WTC11 (cell line): ENCODE results near the gene CAMTA1. TPM values are rescaled to one million over a fixed set of nuclear protein-coding genes. Genes with fewer than 3 reads are reported as not detected.

Experiments used
- ATAC-seq: fragments of 200-7000 bp; cut with Tn5 transposase; 2 replicates; pipeline ENCODE4 v1.10.0; 2021; ENCODE audit warnings: mild to moderate bottlenecking, moderate library complexity
- CTCF ChIA-PET: fragments of 300-600 bp; sonication (Branson Sonifier 250); formaldehyde crosslinking; loops from one replicate; lab custom pipeline; 2021; ENCODE audit warnings: antibody characterized with exemption; lab: Charles Lee
- POLR2A ChIA-PET: fragments of 350-600 bp; sonication (Branson Sonifier 250); formaldehyde crosslinking; loops from one replicate; lab custom pipeline; 2021; ENCODE audit warnings: antibody characterized with exemption; lab: Charles Lee
- DNase-seq: peaks from one replicate; pipeline ENCODE4 v3.0.0; 2021; ENCODE audit warnings: low spot score
- H3K27ac Mint-ChIP-seq: 2 replicates; pipeline ENCODE4 v1.8.0; 2021; ENCODE audit warnings: mixed read lengths
- H3K27me3 Mint-ChIP-seq: 2 replicates; pipeline ENCODE4 v1.8.0; 2021; ENCODE audit warnings: low read depth, mild to moderate bottlenecking, moderate library complexity, mixed read lengths
- H3K36me3 Mint-ChIP-seq: 2 replicates; pipeline ENCODE4 v1.8.0; 2021; ENCODE audit warnings: mixed read lengths
- H3K4me1 Mint-ChIP-seq: 2 replicates; pipeline ENCODE4 v1.8.0; 2022; ENCODE audit warnings: mixed read lengths
- H3K4me3 Mint-ChIP-seq: 2 replicates; pipeline ENCODE4 v1.8.0; 2021; ENCODE audit warnings: mild to moderate bottlenecking, moderate library complexity, mixed read lengths
- H3K9me3 Mint-ChIP-seq: 2 replicates; pipeline ENCODE4 v1.8.0; 2021; ENCODE audit warnings: mixed read lengths
- CBFB ChIP-seq: sonication (generic); formaldehyde crosslinking; IDR thresholded peaks from 2 replicates; pipeline ENCODE4 v1.8.1; 2022; ENCODE audit warnings: mild to moderate bottlenecking, low read depth, missing genetic modification reagents
- CREB1 ChIP-seq: sonication (generic); formaldehyde crosslinking; IDR thresholded peaks from 2 replicates; pipeline ENCODE4 v1.8.0; 2023; ENCODE audit warnings: mild to moderate bottlenecking, missing genetic modification reagents
- E2F1 ChIP-seq: sonication (generic); formaldehyde crosslinking; IDR thresholded peaks from 2 replicates; pipeline ENCODE4 v1.8.0; 2022; ENCODE audit warnings: mild to moderate bottlenecking, missing genetic modification reagents
- ELF4 ChIP-seq: sonication (generic); formaldehyde crosslinking; IDR thresholded peaks from 2 replicates; pipeline ENCODE4 v1.8.1; 2022; ENCODE audit warnings: low read depth, mild to moderate bottlenecking, moderate library complexity, missing genetic modification reagents
- EMX1 ChIP-seq: fragments of 250-450 bp; sonication (Bioruptor Pico); IDR thresholded peaks from 2 replicates; pipeline ENCODE4 v1.8.0; 2021; ENCODE audit warnings: mild to moderate bottlenecking
- ESRRA ChIP-seq: sonication (generic); formaldehyde crosslinking; IDR thresholded peaks from 2 replicates; pipeline ENCODE4 v1.8.1; 2022; ENCODE audit warnings: mild to moderate bottlenecking, missing genetic modification reagents, borderline replicate concordance
- FOXJ3 ChIP-seq: sonication (generic); formaldehyde crosslinking; IDR thresholded peaks from 2 replicates; pipeline ENCODE4 v1.9.0; 2021; ENCODE audit warnings: missing genetic modification reagents, mild to moderate bottlenecking, borderline replicate concordance
- FOXK1 ChIP-seq: sonication (generic); formaldehyde crosslinking; IDR thresholded peaks from 2 replicates; pipeline ENCODE4 v1.8.0; 2022; ENCODE audit warnings: mild to moderate bottlenecking, moderate library complexity, missing genetic modification reagents
- HMGA2 ChIP-seq: fragments of 250-450 bp; sonication (Bioruptor Pico); IDR thresholded peaks from 2 replicates; pipeline ENCODE4 v1.4.0; 2021; ENCODE audit warnings: mild to moderate bottlenecking, moderate library complexity
- MYBL2 ChIP-seq: sonication (generic); formaldehyde crosslinking; IDR thresholded peaks from 2 replicates; pipeline ENCODE4 v1.8.1; 2023; ENCODE audit warnings: mild to moderate bottlenecking, moderate library complexity, missing genetic modification reagents
- NFE2L1 ChIP-seq: sonication (generic); formaldehyde crosslinking; IDR thresholded peaks from 2 replicates; pipeline ENCODE4 v1.8.1; 2023; ENCODE audit warnings: missing genetic modification reagents
- NR2C2 ChIP-seq: sonication (generic); formaldehyde crosslinking; IDR thresholded peaks from 2 replicates; pipeline ENCODE4 v1.8.0; 2022; ENCODE audit warnings: mild to moderate bottlenecking, missing genetic modification reagents
- OVOL2 ChIP-seq: fragments of 250-450 bp; sonication (Bioruptor Pico); IDR thresholded peaks from 2 replicates; pipeline ENCODE4 v1.9.0; 2021; ENCODE audit warnings: mild to moderate bottlenecking, borderline replicate concordance
- PRDM15 ChIP-seq: sonication (generic); formaldehyde crosslinking; IDR thresholded peaks from 2 replicates; pipeline ENCODE4 v1.8.0; 2022; ENCODE audit warnings: missing genetic modification reagents
- RELA ChIP-seq: sonication (generic); formaldehyde crosslinking; IDR thresholded peaks from 2 replicates; pipeline ENCODE4 v1.8.1; 2022; ENCODE audit warnings: missing genetic modification reagents, mild to moderate bottlenecking, borderline replicate concordance
- ZMAT4 ChIP-seq: fragments of 250-450 bp; sonication (Bioruptor Pico); IDR thresholded peaks from 2 replicates; pipeline ENCODE4 v1.9.0; 2021; ENCODE audit warnings: mild to moderate bottlenecking
- ZNF121 ChIP-seq: sonication (generic); formaldehyde crosslinking; IDR thresholded peaks from 2 replicates; pipeline ENCODE4 v1.8.0; 2023; ENCODE audit warnings: missing genetic modification reagents
- ZNF263 ChIP-seq: sonication (generic); formaldehyde crosslinking; IDR thresholded peaks from 2 replicates; pipeline ENCODE4 v1.8.1; 2022; ENCODE audit warnings: low read depth, mild to moderate bottlenecking, moderate library complexity, missing genetic modification reagents
- ZNF281 ChIP-seq: sonication (generic); formaldehyde crosslinking; IDR thresholded peaks from 2 replicates; pipeline ENCODE4 v1.8.0; 2023; ENCODE audit warnings: mild to moderate bottlenecking, missing genetic modification reagents
- ZNF512 ChIP-seq: sonication (generic); formaldehyde crosslinking; IDR thresholded peaks from 2 replicates; pipeline ENCODE4 v1.8.1; 2022; ENCODE audit warnings: missing genetic modification reagents, borderline replicate concordance
- ZNF532 ChIP-seq: fragments of 250-450 bp; sonication (Bioruptor Pico); IDR thresholded peaks from 2 replicates; pipeline ENCODE4 v1.9.0; 2021; ENCODE audit warnings: mild to moderate bottlenecking, borderline replicate concordance
- total RNA-seq: library from RNA; stranded (reverse); gene quantifications from 3 replicates; pipeline ENCODE4 v1.2.3, GENCODE V29; 2021

The CAMTA1 gene
- total RNA-seq, 1 experiment from 2014 or later: 86.4 TPM

GRCh38 chr1:7594714-7595295, 809.6 kb downstream of the CAMTA1 start:
- H3K27me3 Mint-ChIP-seq: peaks cover 2% of the 10 kb centered on the region; the same call in 1 of the 2 replicates
- DNase-seq (no peak), ATAC-seq (no peak)
- H3K36me3 Mint-ChIP-seq: peaks cover 6% of the 10 kb centered on the region
- no peak overlapping the region for H3K27ac Mint-ChIP-seq
- TF ChIP-seq ZMAT4 (CRISPR knock-in tag) (no peak), MYBL2 (CRISPR knock-in tag) (no peak), ZNF263 (no peak), ZNF532 (CRISPR knock-in tag) (no peak), E2F1 (no peak), RELA (no peak), ZNF281 (CRISPR knock-in tag) (no peak), FOXJ3 (CRISPR knock-in tag) (no peak), HMGA2 (CRISPR knock-in tag) (no peak), ELF4 (CRISPR knock-in tag) (no peak), CREB1 (no peak)
- TF ChIP-seq, all 79 proteins: peak for 0
- ChIA-PET CTCF (interaction anchor here (0.6 to 2.2 kb wide), 8 partner anchors 11 to 387 kb away, joined by 3 to 5 read pairs (median 4); no protein-coding TSS in a partner anchor), POLR2A (no interaction called here)
- Mint-ChIP-seq H3K4me3 (no peak overlapping the region), H3K4me1 (0 out of 2 replicates have a peak, but pooled peaks cover 2% of the 10 kb centered on the region), H3K9me3 (peaks cover 8% of the 10 kb centered on the region)

- ATAC-seq (no peak), DNase-seq (no peak)
- Mint-ChIP-seq H3K27me3 (peaks cover 2% of the 10 kb centered on the region; the same call in 1 of the 2 replicates), H3K36me3 (peaks cover 10% of the 10 kb centered on the region), H3K9me3 (peaks cover 13% of the 10 kb centered on the region), H3K4me1 (0 out of 2 replicates have a peak, but pooled peaks cover 2% of the 10 kb centered on the region), H3K27ac (no peak overlapping the region), H3K4me3 (no peak overlapping the region)
- ChIA-PET CTCF (interaction anchor here (0.6 to 2.2 kb wide), 6 partner anchors 12 to 388 kb away, joined by 3 to 5 read pairs (median 4); no protein-coding TSS in a partner anchor), POLR2A (no interaction called here)
- TF ChIP-seq NFE2L1 (CRISPR knock-in tag) (no peak), ESRRA (no peak), NR2C2 (no peak), CBFB (no peak), HMGA2 (CRISPR knock-in tag) (no peak), ZNF512 (CRISPR knock-in tag) (no peak), EMX1 (CRISPR knock-in tag) (no peak), FOXK1 (CRISPR knock-in tag) (no peak), OVOL2 (CRISPR knock-in tag) (no peak), PRDM15 (CRISPR knock-in tag) (no peak), ZNF121 (CRISPR knock-in tag) (no peak)
These were observed 810.1 kb downstream of the CAMTA1 start for GRCh38 chr1:7595336-7595735.
